Hypothalamus (tissue), 51 donors: Measurements from ENCODE around the gene CHGA.
A peak's percentile ranks its signal among the peaks of the same experiment; 100 is the strongest.

Source experiments
- DNase-seq, 51 donors: peaks; one replicate each; lab custom pipeline; 2025; lab: John Stamatoyannopoulos, UW

The CHGA gene

DNA sequence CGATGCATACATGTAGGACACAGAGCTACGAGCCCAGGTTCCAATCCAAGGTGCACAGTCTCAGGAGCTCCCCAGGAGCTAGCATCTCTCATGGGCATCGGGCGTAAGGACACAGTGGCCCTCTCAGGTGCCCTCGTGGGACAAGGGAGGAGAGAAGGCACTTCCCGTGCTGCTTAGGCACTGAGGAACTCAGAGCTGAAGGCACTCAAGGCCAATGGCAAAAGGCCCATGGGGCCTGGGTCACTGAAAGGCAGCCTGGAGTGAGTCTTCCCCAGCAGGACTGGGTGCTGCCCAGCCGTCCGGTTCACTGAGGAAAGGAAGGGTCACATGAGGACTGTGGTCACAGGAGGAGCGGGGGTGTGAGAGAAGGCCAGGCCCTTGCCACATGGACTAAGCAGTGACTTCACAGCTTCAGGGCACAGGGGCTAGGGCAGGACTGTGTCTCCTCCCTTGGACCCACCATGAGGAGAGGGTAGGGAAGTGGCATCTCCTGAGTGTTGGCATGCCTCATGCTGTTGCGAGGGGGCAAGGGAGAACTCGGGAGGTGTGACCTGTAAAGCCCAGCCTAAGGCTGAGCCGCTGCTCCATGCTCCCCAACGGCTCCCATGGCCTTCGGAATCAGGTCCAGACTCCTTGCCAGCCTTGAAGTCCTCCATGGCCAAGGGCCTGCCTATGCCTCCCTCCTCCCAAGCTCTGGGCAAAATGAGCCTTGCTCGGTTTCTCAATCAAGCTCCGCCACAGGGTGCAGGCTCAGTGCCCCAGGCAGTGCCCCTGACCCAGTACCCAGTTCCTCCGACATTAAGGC, 51.8 kb downstream of the CHGA start:
- DNase-seq, result no peak

DNA sequence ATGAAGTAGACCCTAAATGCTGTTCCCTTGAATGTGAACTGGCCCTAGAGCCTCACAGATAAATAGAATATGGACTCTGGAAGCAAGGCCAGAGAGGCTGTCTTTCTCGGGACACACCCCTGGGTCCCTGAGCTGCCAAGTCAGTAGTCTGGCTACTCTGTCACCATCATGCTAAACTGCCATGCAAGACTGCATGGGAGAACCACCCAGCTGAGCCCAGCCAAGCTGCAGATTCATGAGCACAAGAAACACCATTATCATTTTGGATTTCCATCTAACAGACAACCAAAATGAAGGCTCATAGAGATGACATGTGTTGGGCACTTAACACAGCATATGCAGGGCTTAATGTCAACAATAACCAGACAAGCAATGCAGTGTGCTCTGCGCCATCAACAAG, 53.3 kb downstream of the CHGA start:
- DNase-seq, result no peak

DNA sequence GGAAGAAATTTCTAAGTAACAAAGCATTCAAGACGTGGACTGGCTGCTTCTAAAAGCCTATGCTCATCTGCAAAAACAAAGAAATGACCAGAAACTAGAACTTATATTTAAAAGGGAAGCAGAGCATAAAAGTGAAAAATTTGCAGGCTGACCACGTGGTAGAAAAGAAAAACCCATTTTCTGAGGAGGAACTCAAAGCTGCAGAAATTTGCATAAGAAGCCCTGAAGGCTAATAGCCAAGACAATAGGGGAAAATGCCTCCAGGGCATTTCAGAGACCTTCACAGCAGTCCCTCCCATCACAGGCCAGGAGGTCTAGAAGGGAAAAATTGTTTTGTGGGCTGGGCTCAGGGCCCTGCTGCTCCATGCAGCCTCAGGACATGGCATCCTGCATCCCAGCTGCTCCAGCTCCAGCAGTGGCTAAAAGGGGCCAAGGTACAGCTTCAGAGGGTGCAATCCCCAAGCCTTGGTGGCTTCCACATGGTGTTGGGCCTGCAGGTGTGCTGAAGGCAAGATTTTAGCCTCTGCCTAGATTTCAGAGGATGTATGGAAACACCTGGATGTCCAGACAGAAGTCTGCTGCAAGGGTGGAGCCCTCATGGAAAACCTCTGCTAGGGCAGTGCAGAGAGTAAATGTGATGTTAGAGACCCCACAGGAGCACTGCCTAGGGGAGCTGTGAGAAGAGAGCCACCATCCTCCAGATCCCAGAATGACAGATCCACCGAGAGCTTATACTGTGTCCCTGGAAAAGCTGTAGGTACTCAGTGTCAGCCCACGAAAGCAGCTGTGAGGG, 55.5 kb downstream of the CHGA start:
- DNase-seq, result no peak

DNA sequence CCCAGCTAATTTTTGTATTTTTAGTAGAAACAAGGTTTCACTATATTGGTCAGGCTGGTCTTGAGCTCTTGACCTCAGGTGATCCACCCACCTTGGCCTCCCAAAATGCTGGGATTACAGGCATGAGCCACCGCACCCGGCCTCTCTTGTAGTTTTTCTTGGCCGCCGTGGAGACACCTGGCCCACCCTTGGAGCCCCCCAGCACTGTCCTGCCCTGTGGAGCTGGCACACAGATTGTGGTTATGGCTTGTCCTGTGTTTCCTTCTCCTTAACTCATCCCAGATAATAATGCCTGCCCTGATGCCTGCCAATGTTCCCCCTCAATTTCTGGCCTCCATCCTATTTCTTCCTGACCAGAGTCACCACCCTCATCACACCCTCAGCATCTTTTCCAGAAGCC, 57.9 kb downstream of the CHGA start:
- no peak for DNase-seq

DNA sequence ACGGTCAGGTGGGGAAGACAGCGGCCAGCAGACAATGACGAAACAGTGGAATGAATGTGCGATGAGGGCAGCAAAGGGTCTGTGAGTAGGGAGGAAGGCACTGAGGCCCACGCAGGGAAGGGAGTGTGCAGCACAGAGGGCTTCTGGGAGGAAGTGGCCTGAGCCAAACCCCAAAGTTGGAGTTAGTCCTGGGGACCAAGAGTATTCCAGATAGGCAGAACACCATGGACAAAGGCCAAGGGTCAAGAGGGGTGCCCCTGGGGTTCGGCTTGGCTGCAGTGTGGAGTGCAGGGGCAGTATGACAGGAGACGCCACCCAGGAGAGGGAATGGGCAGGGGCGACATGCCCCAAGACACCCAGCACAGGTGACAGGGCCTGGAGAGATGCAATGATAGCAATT, 58.8 kb downstream of the CHGA start:
- no peak for DNase-seq

DNA sequence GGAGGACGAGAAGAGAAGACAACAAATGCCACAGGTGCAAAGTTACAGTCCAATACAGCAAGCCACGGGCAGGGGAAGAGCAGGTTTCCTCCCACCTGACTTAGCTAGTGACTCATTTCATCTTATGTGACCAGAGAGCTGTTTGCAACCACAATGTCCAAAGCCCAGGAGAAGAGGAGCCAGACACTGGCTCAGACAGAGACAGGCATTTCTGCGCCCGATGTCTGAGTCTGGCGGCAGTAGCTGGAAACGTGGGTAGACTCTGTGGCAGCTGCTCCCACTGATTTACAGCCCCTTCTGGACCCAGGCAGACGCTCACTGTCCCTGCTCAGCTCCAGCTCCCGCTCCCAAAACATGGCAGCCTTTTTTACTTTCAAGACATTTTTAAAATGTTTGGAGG, 60.0 kb downstream of the CHGA start:
- peak in 1 of 51 donors; percentile 56 for DNase-seq

DNA sequence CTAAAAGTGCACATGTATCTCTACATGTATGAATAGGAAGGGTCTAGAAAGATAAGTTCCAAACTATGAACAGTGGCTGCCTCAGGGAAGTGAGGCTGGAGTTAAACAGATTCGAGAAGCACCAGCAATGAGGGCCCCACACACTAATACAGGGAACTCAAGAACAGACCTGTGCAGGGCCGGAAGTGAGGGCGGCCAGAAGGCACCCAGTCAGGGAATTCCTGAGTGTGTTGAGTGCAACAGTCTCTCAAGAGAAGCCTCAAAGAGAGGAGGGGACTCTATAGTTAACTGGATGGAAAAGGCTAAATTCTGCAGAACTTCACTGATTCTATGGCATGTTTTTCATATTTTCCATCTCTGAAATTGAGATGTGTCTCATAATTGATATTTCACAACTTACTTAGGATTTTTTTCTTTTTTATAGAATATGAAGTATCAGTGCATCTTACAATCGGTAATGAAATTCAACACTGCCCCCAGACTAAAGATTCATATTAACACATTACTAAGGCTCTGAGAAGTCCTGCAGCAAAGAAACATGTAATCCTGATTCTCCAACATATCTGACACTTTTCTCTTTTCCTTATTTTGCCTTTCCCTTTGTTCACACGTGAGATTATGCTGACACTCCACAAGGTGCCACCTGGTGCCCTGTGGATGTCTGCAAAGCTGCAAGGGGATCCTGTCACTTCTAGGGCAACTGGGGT, 61.3 kb downstream of the CHGA start:
- DNase-seq, result no peak
